Measurements from ENCODE around the gene GFPT2. TPM values are rescaled to one million over a fixed set of nuclear protein-coding genes. Genes with fewer than 3 reads are reported as not detected.

The GFPT2 gene
- total and polyA plus RNA-seq, 10 of the 15 experiments (the other 5 are each of a cell fraction or from before 2014, with no cell fraction given): 0.05 to 0.33 (median 0.11) TPM; not detected in 4

DNA sequence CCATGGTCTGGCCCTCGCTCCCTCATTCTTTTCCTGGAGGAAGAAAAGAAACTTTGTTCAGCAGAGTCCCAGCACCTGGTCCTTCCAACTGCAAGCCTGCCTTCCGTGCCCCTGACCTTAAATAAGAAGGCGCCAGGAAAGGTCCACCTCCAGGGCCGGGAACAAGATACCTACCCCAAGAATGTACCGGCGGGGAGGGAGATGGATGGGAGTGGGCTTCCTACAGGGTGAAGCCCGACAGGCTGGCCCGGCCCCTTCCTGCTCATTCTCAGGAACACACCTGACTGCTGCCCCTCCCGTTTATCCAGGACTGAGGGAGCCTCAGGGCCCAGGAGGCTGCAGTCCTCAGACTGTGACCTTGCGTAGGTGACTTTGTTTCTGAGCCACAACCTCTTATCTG is 27.3 kb upstream of the GFPT2 start:
- ChIA-PET SMC1A (ENCODE audit: uncharacterized antibody, unreplicated experiment) (no interaction called here), CTCF (no interaction called here), POLR2A (no interaction called here), RAD21 (ENCODE audit: unreplicated experiment) (no interaction called here)
- peaks cover 0 to 2% of the 10 kb centered on the region in 2 experiments for H3K27me3 ChIP-seq (replicated peaks in 1 of 2; ENCODE audit: control insufficient read depth in 2 of 2, insufficient read depth in 2 of 2, low read length in 1 of 2)
- H3K4me2 ChIP-seq (ENCODE audit: control insufficient read depth, insufficient read depth): no peak overlapping the region
- no peaks in the 10 kb centered on the region for H3K9me3 ChIP-seq (replicated peaks; ENCODE audit: control insufficient read depth, insufficient read depth, low read length)
- DNase-seq (ENCODE audit: low read depth, low spot score) (no peak), ATAC-seq (no peak), FAIRE-seq (no peak)
- BruUV-seq (replicated peaks): no TSS peak
- no peaks in the 10 kb centered on the region for H3K4me1 ChIP-seq (ENCODE audit: control insufficient read depth, insufficient read depth, low read length)
- no peak overlapping the region for H3K27ac ChIP-seq (ENCODE audit: control insufficient read depth, insufficient read depth)
- no peak overlapping the region for H2AFZ ChIP-seq (ENCODE audit: control insufficient read depth, low read depth, low read length)
- no peaks in the 10 kb centered on the region for H3K36me3 ChIP-seq (ENCODE audit: control insufficient read depth in 2 of 2, insufficient read depth in 2 of 2, low read length in 1 of 2)
- H3K79me2 ChIP-seq (ENCODE audit: control insufficient read depth, insufficient read depth, low read length): no peaks in the 10 kb centered on the region
- TF ChIP-seq BRCA1 (IDR thresholded peaks at IDR 0.05; ENCODE audit: low read depth, low read length) (no peak), KLF5 (IDR thresholded peaks at IDR 0.05; ENCODE audit: partially characterized antibody) (no peak), WRNIP1 (IDR thresholded peaks at IDR 0.05; ENCODE audit: borderline replicate concordance, low read depth, low read length) (no peak), EP300 (IDR thresholded peaks at IDR 0.05; ENCODE audit: borderline replicate concordance in 1 of 2, control insufficient read depth in 1 of 2, low read depth in 2 of 2, low read length in 2 of 2) (no peak), EZH2 (IDR thresholded peaks at IDR 0.05; ENCODE audit: borderline replicate concordance, control insufficient read depth, low read depth, low read length) (no peak), BHLHE40 (IDR thresholded peaks at IDR 0.05; ENCODE audit: borderline replicate concordance in 1 of 2, low read depth in 2 of 2, low read length in 1 of 2) (no peak), ZNF217 (IDR thresholded peaks at IDR 0.05) (no peak), NFIC (IDR thresholded peaks at IDR 0.05; ENCODE audit: low read depth, low read length) (no peak), NFYA (IDR thresholded peaks at IDR 0.05; ENCODE audit: borderline replicate concordance, low read depth, low read length) (no peak), SMC3 (IDR thresholded peaks at IDR 0.05; ENCODE audit: borderline replicate concordance, low read length) (no peak), RAD51 (IDR thresholded peaks at IDR 0.05) (no peak), ZNF274 (IDR thresholded peaks at IDR 0.05; ENCODE audit: insufficient read depth, insufficient read length) (no peak), SIN3A (IDR thresholded peaks at IDR 0.05; ENCODE audit: low read depth, low read length) (no peak)
- TF ChIP-seq, protein P1, sequence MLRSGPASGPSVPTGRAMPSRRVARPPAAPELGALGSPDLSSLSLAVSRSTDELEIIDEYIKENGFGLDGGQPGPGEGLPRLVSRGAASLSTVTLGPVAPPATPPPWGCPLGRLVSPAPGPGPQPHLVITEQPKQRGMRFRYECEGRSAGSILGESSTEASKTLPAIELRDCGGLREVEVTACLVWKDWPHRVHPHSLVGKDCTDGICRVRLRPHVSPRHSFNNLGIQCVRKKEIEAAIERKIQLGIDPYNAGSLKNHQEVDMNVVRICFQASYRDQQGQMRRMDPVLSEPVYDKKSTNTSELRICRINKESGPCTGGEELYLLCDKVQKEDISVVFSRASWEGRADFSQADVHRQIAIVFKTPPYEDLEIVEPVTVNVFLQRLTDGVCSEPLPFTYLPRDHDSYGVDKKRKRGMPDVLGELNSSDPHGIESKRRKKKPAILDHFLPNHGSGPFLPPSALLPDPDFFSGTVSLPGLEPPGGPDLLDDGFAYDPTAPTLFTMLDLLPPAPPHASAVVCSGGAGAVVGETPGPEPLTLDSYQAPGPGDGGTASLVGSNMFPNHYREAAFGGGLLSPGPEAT (IDR thresholded peaks at IDR 0.05; ENCODE audit: low read depth): no peak
- TF ChIP-seq, protein P2, sequence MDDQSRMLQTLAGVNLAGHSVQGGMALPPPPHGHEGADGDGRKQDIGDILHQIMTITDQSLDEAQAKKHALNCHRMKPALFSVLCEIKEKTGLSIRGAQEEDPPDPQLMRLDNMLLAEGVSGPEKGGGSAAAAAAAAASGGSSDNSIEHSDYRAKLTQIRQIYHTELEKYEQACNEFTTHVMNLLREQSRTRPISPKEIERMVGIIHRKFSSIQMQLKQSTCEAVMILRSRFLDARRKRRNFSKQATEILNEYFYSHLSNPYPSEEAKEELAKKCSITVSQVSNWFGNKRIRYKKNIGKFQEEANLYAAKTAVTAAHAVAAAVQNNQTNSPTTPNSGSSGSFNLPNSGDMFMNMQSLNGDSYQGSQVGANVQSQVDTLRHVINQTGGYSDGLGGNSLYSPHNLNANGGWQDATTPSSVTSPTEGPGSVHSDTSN (IDR thresholded peaks at IDR 0.05; ENCODE audit: insufficient replicate concordance, low read depth, low read length): no peak
- TF ChIP-seq, protein P3, sequence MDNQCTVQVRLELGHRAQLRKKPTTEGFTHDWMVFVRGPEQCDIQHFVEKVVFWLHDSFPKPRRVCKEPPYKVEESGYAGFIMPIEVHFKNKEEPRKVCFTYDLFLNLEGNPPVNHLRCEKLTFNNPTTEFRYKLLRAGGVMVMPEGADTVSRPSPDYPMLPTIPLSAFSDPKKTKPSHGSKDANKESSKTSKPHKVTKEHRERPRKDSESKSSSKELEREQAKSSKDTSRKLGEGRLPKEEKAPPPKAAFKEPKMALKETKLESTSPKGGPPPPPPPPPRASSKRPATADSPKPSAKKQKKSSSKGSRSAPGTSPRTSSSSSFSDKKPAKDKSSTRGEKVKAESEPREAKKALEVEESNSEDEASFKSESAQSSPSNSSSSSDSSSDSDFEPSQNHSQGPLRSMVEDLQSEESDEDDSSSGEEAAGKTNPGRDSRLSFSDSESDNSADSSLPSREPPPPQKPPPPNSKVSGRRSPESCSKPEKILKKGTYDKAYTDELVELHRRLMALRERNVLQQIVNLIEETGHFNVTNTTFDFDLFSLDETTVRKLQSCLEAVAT (IDR thresholded peaks at IDR 0.05): no peak
- intact Hi-C loops (cut with micrococcal nuclease; ENCODE audit: unreplicated experiment) (no loop called here), in situ Hi-C loops (cut with MboI) (no loop called here)
- H4K20me1 ChIP-seq (ENCODE audit: control insufficient read depth, insufficient read depth): no peaks in the 10 kb centered on the region
- no peak overlapping the region for H3K4me3 ChIP-seq
- 42% methylated on average over 10 of the region's 10 CpGs for WGBS (ENCODE audit: insufficient coverage, insufficient replicate concordance, low lambda C conversion rate, missing lambda C conversion rate)
- no peak overlapping the region for H3K9ac ChIP-seq (ENCODE audit: control insufficient read depth, insufficient read depth, low read length)

Measured in GM12878 (cell line).